ENCODE data around the gene SPRR2G. TPM values are rescaled to one million over a fixed set of nuclear protein-coding genes. Genes with fewer than 3 reads are reported as not detected.
"Not testable (repeated sequence)": the region's sequence is repeated elsewhere in the genome, so short reads cannot be mapped to it uniquely, and the experiment has no call there.

Gene SPRR2G
- polyA plus RNA-seq (ENCODE audit: insufficient read length in 3 of 3) = not detected

DNA sequence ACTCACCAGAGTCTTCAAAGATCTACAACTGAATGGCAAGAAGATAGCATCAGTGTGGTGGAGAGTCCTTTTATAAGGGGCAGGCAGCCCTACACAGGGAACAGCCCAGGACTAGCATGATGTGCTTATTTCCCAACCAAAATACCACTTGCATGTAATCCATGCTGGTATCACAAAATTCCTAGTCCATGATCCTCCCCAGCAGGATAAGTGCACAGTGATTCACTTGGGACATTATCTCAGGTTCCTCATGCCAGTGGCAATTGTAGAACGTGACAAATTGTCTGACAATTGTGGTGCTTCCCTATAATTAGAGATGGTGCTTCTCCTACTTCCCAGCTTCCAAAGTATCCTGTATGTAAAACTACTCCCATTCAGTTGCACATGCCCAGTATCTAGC lies at the start of gene SPRR2G:
Gene SPRR2G (minus strand): TSS at position 45 of the 400 bp plus-strand sequence. CDS start 780 bp downstream, outside the sequence.
- no peak for DNase-seq (ENCODE audit: low read depth in 3 of 3, low spot score in 2 of 3)

DNA sequence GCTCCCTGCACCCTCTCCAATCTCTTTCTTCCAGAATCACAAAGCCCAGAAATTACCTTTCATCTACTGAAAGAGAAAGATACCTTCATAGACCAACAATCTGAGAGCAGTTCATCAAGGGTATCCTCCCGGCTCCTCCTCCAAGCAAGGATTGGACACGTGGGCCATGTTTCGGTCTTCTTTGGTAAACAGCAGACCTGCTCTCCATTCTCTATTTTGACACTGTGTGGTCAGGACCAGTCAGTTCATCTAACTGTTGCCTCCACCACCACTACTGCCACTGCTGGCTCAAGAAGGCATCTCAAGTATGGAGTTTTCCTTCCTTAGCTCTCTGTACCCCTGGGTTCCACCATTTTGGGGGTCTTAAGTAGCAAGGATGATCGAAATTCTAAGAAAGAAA lies 44.5 kb upstream of the SPRR2G start:
- no peak for DNase-seq (ENCODE audit: low read depth in 3 of 3, low spot score in 2 of 3)

DNA sequence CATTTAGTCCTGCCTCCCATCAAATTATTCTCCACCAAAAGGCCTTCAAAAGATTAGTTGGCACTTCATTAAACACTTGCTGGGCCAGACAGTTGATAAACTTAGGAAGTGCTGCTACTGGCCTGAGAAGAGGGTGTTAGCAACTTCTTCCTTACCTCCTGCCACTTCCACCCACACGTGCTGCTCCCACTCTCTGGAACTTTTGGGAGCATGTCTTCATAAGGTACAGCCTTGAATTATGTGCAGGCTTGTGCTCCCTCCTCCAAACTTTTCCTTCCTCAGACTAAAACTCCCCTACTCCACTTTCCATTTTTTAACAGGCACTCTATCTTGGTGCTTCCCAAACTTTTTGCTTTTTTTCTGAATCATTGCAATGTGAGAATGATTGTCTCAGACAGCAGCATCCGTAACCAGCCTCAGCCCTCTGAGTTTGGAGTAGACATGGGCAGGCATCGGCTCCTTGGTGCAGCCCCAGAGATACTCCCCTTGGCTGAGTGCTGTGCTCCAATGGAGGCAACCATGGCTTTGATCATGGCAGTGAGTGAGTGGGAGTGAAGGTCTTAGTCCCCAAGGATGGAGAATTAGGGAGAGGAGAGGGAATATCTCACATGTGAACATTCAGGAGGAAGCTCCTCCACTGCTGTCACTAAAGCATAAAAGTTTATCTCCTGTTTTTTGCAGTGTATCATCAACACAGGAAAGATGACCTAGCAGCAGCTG lies 43.8 kb upstream of the SPRR2G start:
- DNase-seq (ENCODE audit: low read depth in 3 of 3, low spot score in 2 of 3) = no peak

DNA sequence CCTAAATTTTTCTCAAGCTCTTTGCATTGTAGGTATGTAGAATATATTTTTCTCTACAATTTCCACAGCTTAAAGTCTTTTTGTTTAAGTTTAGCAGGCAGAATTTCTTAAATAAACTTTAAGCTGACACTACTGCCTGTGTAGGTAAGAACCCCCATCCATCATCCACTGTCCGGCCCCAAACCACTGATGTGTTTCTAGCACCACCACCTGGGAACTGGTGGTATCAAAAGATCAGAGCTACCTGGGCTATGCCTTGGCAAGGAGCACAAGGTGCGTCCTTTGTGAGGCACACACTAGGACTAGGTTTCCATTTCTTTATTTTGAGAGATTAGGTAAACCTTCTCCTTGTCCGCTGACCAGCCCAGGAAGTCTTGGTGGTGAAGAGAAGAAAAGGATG lies 42.0 kb upstream of the SPRR2G start:
- DNase-seq (ENCODE audit: low read depth in 3 of 3, low spot score in 2 of 3) = peak in 1 of 3 donors; percentile 9

DNA sequence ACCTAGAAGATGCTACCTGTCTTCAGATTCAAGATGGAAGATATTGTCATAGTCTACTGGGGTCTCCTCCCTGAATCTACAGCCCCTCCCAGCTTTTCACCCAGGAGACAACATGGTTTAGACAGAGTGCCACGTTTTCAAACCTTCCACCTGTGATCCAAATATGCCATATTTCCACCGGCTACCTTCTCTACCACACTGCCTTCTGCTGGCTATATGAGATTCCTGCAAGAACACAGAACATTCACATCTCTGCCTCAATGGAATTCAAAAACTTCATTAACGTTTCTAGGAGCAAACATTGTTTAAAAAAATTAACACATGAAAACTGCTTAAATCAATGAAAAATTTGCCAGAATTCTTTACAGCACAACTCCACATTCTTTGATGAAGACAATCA lies 39.7 kb upstream of the SPRR2G start:
- no peak for DNase-seq (ENCODE audit: low read depth in 3 of 3, low spot score in 2 of 3)

DNA sequence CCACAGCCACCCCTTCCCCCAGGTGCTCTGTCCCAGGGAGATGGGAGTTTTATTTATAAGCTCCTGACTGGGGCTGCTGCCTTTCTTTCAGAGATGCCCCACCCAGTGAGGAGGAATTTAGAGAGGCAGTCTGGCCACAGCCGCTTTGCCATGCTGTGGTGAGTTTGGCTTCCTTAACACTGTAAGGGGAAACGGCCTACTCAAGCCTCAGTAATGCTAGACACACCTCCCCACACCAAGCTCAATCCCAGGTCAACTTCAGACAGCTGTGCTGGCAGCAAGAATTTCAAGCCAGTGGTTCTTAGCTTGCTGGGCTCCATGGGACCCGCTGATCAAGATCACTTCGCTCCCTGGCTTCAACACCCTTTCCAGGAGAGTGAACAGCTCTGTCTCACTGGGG lies 37.6 kb upstream of the SPRR2G start:
- not testable (repeated sequence) for DNase-seq (ENCODE audit: low read depth in 3 of 3, low spot score in 2 of 3)

DNA sequence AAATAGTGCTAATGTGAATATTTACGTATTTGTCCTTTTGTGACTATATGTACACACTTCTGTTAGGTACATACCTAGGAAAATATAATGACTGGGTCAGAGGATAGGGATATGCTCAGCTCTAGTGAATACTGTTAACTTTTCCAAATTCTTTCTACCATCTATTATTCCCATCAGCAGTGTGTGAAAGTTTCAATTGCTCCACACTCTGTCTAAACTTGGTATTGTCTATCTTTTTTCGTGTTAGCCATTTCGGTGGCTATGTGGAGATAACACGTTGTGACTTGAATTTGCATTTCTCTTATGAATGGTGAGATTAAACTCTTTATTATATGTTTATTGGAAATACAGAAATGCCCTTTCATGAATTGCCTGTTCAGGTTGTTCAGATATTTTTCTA lies 29.9 kb upstream of the SPRR2G start:
- no peak for DNase-seq (ENCODE audit: low read depth in 3 of 3, low spot score in 2 of 3)

DNA sequence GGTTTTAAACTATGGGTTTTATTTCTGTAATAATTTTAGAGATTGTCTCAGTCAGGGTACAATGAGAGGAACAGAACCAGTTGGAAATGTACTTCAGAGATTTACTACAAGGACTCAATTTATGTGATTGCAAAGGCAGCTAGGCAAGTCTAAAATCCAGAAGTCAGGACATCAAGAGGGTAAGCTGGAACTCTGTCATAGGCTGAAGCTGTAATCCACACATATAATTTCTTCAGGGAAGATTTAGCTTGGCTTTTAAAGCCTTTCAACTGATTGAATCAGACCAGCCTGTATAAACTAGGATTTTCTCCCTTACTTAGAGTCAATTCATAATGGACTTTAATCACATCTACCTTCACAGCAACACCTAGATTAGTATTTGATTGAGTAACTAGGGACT lies 28.2 kb upstream of the SPRR2G start:
- no peak for DNase-seq (ENCODE audit: low read depth in 3 of 3, low spot score in 2 of 3)

DNA sequence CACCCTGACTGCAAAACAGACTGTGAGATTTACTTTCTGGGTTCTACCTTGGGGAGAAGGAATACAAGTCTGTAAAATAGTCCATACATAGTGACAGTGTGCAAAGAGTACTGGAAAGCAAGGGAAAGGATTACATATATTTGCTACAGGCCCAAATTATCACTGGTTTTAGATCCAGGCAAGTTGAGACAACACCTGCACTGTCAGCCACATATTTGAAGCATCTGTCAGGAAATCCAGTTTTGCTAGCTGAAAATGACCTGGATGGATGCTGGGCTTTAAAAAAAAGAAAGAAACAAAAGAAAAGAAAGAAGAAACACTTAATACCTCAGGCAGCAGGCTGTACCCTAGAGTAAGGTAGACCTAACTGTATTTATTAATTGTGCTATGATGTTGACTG lies 23.9 kb upstream of the SPRR2G start:
- DNase-seq (ENCODE audit: low read depth in 3 of 3, low spot score in 2 of 3) = no peak

DNA sequence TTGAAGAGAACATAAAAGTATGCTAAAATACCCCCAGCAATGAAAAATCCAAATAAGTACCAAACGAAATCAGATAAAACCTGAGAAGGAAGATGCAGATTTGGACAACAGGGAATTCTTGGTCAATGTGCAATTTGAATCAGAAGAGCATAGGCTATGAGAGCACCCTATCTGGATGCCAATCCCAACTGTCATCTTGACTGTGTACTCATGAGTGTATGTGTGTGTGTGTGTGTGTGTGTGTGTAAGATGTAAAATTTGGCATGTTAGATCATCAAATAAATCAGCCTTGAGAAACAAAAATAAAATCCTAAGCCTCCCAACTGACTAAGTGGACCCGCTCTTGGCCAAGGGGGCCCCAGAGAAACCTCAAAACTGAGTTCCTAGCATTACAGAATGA lies 18.0 kb upstream of the SPRR2G start:
- no peak for DNase-seq (ENCODE audit: low read depth in 3 of 3, low spot score in 2 of 3)

DNA sequence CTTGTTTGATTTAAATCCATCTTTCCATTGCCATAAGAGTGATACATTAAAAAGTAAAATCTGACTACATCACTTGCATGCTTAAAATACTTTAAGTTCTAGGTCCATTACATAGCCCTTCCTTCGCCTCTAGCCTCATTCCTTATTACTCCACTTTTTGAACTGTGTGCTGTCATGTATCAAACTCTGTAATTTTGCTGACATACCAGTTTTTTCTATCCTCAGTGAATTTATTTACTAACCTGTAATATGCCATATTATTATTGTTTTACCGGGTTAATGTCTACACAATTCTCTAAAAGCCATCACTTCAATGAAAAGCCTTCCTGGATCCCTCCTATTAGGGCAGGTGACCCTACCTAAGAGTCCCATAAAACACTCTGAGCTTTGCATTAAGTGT lies 4.9 kb upstream of the SPRR2G start:
- DNase-seq (ENCODE audit: low read depth in 3 of 3, low spot score in 2 of 3) = no peak

DNA sequence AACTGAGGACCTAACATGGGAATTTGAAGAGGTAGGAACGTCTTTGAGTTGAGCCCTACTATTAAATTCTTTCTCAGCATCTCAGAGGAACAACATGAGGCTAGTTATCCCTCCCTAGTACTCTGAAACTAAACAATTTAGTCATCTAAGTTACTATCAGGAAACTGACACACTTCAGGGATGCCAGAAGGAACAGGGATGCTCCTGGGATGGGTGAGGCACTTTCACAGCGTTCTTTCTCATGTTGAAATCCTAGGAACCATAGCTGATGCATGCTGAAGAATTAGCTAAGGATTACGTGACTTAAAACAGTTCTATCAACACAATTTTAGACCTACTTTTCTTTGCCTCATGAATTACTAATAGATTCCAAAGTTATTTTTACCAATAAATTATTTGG lies 1.8 kb upstream of the SPRR2G start:
- no peak for DNase-seq (ENCODE audit: low read depth in 3 of 3, low spot score in 2 of 3)

DNA sequence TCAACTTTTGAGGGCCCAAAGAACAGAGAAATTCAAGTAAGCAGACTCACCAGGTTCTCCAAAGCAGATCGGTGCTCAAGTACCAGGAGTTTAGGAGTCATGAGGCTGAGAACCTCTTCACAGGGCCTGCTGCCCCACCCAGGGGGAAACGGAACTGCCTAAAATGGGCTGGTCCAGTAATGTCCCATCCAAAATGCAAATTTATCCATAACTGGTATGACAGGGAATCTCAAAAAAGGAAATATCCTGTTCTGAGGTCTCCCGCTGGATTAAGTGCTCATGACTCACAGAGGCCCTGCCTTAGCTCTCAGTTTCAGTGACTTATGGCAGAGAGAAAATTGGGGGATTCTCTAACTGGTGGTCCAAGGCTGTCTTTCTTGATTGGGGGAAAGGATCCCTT lies 9.3 kb downstream of the SPRR2G start:
- DNase-seq (ENCODE audit: low read depth in 3 of 3, low spot score in 2 of 3) = no peak

DNA sequence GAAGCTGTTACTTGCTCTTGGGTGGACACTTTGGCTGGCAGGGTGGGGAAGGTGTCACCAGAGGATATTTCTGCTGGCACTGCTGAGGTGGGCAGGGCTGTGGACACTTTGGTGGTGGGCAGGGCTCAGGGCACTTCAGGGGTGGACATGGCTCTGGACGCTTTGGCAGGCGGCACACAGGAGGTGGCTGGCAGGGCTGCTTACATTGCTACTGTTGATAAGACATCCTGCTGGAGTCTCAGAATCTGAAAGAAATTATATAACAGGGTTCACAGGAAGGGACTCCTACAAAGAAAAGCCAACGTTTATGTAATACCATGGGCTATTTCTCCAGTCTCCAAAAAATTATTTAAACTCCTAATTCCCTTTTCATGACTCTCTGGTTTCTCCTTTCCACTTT lies 10.2 kb downstream of the SPRR2G start:
- DNase-seq (ENCODE audit: low read depth in 3 of 3, low spot score in 2 of 3) = no peak

DNA sequence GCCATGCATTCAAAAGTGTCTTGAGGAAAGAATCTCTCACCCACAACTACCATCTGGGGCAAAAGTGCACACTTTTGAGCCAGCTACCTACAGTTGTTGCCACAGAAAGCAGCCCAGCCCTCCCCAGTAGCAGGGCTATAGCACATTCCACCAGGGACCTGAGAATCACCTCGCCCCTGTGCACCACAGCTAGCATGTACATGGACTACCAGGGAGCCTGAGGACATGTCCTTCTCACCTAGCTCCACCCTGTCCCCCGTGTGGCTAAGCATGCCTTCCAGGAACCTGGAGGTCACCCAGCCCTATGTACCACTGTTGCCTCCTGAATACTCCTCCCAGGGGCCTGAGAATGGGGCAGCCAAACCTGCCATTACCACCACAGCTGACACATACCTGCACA lies 16.9 kb downstream of the SPRR2G start:
- DNase-seq (ENCODE audit: low read depth in 3 of 3, low spot score in 2 of 3) = no peak

DNA sequence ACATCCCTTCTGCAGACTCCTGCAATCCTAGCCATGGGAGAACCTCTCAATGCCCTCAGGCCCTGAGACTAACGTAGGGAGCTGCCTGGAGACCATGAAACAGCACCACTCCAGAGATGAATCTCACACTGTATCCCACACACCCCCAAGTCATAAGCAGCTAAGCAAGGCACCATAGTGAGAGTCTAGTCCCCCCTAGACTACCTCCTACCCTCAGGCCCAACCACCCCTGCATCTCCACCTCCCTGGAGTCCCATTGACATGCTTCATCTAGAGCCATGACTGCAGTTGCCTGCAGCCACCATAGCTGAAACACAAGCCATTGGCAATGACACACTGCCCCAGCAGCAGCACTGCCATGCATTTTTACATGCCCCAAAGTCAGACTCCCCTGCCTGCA lies 17.4 kb downstream of the SPRR2G start:
- no peak for DNase-seq (ENCODE audit: low read depth in 3 of 3, low spot score in 2 of 3)

DNA sequence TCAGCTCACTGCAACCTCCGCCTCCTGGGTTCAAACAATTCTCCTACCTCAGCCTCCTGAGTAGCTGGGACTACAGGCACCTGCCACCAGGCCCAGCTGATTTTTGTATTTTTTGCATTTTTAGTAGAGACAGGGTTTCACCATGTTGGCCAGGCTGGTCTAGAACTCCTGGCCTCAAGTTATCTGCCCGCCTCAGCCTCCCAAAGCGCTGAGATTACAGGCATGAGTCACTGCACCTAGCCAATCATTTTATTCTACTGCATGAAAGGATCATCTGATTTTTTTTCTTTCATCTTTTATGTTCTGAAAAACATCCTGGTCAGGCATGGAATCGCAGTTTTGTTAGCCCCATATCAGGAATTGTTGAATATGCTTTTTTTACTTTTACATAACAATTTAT lies 22.0 kb downstream of the SPRR2G start:
- DNase-seq (ENCODE audit: low read depth in 3 of 3, low spot score in 2 of 3) = not testable (repeated sequence)

DNA sequence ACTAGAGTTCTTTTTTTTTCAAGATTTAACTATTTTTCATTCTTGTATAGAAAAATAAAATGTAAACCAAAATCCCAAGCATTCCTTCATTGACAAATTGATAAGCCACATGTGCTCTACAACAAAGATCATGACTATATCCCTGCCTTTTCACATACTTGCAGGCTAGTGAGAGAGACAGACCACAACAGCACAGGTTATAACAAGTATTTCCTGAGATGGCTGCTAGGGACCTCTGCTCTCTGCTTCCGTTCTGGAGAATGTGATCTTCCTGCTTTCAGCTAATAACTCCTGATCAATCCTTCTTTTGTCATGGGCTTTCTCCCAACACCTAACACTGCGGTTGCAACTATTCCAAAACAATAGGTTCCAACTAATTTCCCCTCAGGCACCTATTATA lies 23.4 kb downstream of the SPRR2G start:
- no peak for DNase-seq (ENCODE audit: low read depth in 3 of 3, low spot score in 2 of 3)

DNA sequence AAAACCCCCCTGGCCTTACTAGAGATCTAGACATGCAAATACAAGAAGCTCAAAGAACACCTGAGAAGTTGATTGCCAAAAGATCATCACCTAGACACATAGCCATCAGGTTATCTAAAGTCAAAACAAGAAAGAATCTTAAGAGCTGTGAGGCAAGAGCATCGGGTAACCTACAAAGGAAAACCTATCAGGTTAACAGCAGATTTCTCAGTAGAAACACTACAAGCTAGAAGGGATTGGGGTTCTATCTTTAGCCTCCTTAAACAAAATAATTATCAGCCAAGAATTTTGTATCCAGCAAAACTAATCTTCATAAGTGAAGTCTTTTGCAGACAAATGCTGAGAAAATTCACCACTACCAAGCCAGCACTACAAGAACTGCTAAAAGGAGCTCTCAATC lies 25.2 kb downstream of the SPRR2G start:
- no peak for DNase-seq (ENCODE audit: low read depth in 3 of 3, low spot score in 2 of 3)

DNA sequence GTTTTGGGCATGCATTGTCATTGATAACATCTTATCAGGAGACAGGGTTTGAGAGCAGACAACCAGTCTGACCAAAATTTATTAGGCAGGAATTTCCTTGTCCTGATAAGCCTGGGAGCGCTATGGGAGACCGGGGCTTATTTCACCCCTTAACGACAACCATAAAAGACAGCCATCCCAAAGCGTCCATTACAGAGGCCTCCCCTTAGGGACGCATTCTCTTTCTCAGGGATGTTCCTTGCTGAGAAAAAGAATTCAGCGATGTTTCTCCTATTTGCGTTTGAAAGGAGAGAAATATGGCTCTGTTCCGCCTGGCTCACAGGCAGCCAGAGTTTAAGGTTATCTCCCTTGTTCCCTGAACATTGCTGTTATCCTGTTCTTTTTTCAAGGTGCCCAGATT lies 26.9 kb downstream of the SPRR2G start:
- not testable (repeated sequence) for DNase-seq (ENCODE audit: low read depth in 3 of 3, low spot score in 2 of 3)

DNA sequence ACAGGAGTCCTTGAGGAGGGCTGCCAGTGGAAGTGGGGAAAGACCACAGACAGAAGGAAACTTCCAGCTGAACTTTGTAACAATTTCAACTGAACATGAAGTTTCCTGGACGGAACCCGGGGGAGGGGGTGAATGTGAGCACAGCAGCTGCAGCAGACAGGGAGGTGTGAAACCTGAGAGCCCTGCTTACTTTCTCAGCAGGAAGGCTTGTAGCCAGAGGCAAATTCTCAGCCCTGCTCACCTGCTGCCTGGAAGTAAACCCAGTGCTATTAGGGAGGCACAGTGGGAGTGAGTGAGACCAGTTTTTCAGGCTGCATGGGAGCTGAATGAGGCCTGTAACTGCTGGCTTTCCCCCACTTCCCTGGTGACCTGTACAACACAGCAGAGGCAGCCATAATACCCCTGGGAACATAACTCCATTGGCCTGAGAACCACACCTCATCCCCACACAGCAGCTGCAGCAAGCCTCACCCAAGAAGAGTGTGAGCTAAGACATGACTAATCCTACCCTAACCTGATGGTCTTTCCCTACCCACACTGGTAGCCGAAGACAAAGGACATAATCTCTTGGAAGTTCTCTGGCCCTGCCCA lies 27.8 kb downstream of the SPRR2G start:
- peak; percentile 32 to 50 (median 49) for DNase-seq (ENCODE audit: low read depth in 3 of 3, low spot score in 2 of 3)

DNA sequence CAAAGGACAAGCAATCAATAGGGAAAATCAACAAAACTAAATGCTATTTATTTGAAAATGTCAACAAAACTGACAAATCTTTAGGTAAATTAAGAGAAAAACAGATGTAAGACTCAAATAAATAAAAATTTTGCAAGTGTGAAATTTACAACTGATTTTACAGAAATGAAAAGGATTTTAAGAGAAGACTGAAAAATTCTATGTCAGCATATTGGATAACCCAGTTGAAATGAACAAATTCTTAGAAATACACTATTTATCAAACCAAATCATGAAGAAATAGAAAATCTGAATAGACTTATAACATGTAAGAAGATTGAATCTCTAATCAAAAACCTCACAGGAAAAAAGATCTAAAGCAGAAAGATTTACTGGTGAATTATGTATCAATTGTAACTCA lies 29.7 kb downstream of the SPRR2G start:
- no peak for DNase-seq (ENCODE audit: low read depth in 3 of 3, low spot score in 2 of 3)

Data from right renal cortex interstitium (tissue), 3 donors.